GM12878 (cell line): ENCODE results near the gene ASB10. TPM values are rescaled to one million over a fixed set of nuclear protein-coding genes. Genes with fewer than 3 reads are reported as not detected.

Experiments used
- ATAC-seq: fragments of 200-7000 bp; cut with Tn5 transposase; 3 replicates; pipeline ENCODE4 v1.9.1; 2020; ENCODE audit warnings: mild to moderate bottlenecking, moderate library complexity
- BruUV-seq: library from RNA; stranded (reverse); fragments of 400-500 nt; replicated peaks from 2 replicates; lab custom pipeline; 2021; lab: Mats Ljungman, UMichigan
- CTCF ChIA-PET: fragments of 300-600 bp; sonication (Branson Sonifier 250); formaldehyde crosslinking; extraction: SDS; loops from one replicate; lab custom pipeline; 2021; ENCODE audit warnings: inconsistent platforms; lab: Yijun Ruan, JAX
- POLR2A ChIA-PET: fragments of 350-600 bp; formaldehyde crosslinking; extraction: SDS; loops from one replicate; lab custom pipeline; 2021; ENCODE audit warnings: inconsistent platforms; lab: Charles Lee
- RAD21 ChIA-PET: fragments of 300-600 bp; sonication (Branson Sonifier 250); formaldehyde crosslinking; loops from one replicate; lab custom pipeline; 2023; ENCODE audit warnings: antibody characterized with exemption; ENCODE audit not compliant: unreplicated experiment; lab: Charles Lee
- SMC1A ChIA-PET: fragments of 300-600 bp; sonication (Branson Sonifier 250); formaldehyde crosslinking; loops from one replicate; lab custom pipeline; 2023; ENCODE audit not compliant: unreplicated experiment, uncharacterized antibody; lab: Charles Lee
- DNase-seq: peaks from one replicate; pipeline ENCODE4 v3.0.0-alpha.2; 2011; ENCODE audit warnings: low read depth, low spot score
- FAIRE-seq: peaks from 3 replicates; lab custom pipeline; 2011; peaks lifted over from hg19 to GRCh38; lab: Jason Lieb, UNC
- H2AFZ ChIP-seq: 2 replicates; pipeline ENCODE4 v1.6.0; 2011; ENCODE audit warnings: low read depth, low read length, control low read depth; ENCODE audit not compliant: control insufficient read depth
- H3K27ac ChIP-seq: 2 replicates; pipeline ENCODE4 v1.5.1; 2011; ENCODE audit warnings: control low read depth; ENCODE audit not compliant: control insufficient read depth, insufficient read depth
- H3K27me3 ChIP-seq, 2 experiments: replicated peaks in 1 of 2; 2 replicates each; pipeline versions ENCODE4 v1.6.0 to v1.6.1; 2011; ENCODE audit warnings: low read length in 1 of 2; ENCODE audit not compliant: control insufficient read depth in 2 of 2, insufficient read depth in 2 of 2
- H3K36me3 ChIP-seq, 2 experiments: 2 replicates each; pipeline ENCODE4 v1.5.1; 2011; ENCODE audit warnings: low read length in 1 of 2; ENCODE audit not compliant: control insufficient read depth in 2 of 2, insufficient read depth in 2 of 2
- H3K4me1 ChIP-seq: 2 replicates; pipeline ENCODE4 v1.6.1; 2011; ENCODE audit warnings: mild to moderate bottlenecking, low read length, moderate library complexity, mixed read lengths; ENCODE audit not compliant: control insufficient read depth, insufficient read depth
- H3K4me2 ChIP-seq: 2 replicates; pipeline ENCODE4 v1.6.0; 2011; ENCODE audit warnings: control low read depth; ENCODE audit not compliant: control insufficient read depth, insufficient read depth
- H3K4me3 ChIP-seq: fragments of 200-600 bp; sonication (generic); 2 replicates; pipeline ENCODE4 v1.5.1; 2016
- H3K79me2 ChIP-seq: 2 replicates; pipeline ENCODE4 v1.6.0; 2011; ENCODE audit warnings: low read length; ENCODE audit not compliant: control insufficient read depth, insufficient read depth
- H3K9ac ChIP-seq: 2 replicates; pipeline ENCODE4 v1.8.0; 2011; ENCODE audit warnings: low read length, control low read depth, mixed read lengths; ENCODE audit not compliant: control insufficient read depth, insufficient read depth
- H3K9me3 ChIP-seq: replicated peaks from 3 replicates; pipeline ENCODE4 v1.5.1; 2011; ENCODE audit warnings: mild to moderate bottlenecking, low read length; ENCODE audit not compliant: control insufficient read depth, insufficient read depth
- H4K20me1 ChIP-seq: 2 replicates; pipeline ENCODE4 v1.6.0; 2011; ENCODE audit not compliant: control insufficient read depth, insufficient read depth
- BCL3 ChIP-seq: IDR thresholded peaks from 2 replicates; pipeline ENCODE4 v1.6.1; 2011; ENCODE audit warnings: borderline replicate concordance, low read depth, mild to moderate bottlenecking, moderate library complexity, low read length; ENCODE audit not compliant: insufficient read depth, poor library complexity, severe bottlenecking
- CBX3 ChIP-seq: fragments of 200-600 bp; sonication (generic); IDR thresholded peaks from 2 replicates; pipeline ENCODE4 v1.6.1; 2016; ENCODE audit warnings: low read depth, borderline replicate concordance
- CEBPB ChIP-seq, 2 experiments: fragments of 150-350 bp in 1 of 2; IDR thresholded peaks; 2 replicates each; pipeline ENCODE4 v1.6.1; 2012 to 2014; ENCODE audit warnings: low read depth in 2 of 2, low read length in 2 of 2, borderline replicate concordance in 1 of 2, inconsistent platforms in 1 of 2
- CTCF ChIP-seq, 3 experiments: IDR thresholded peaks in 2 of 3; conservative IDR thresholded peaks in 1 of 3; 2 replicates each; pipeline ENCODE4 v1.5.1; 2011; ENCODE audit warnings: low read depth in 3 of 3, low read length in 3 of 3, mild to moderate bottlenecking in 3 of 3, control low read depth in 2 of 3, moderate library complexity in 2 of 3, inconsistent platforms in 1 of 3, mixed read lengths in 1 of 3; ENCODE audit not compliant: control insufficient read depth in 2 of 3, insufficient read depth in 1 of 3; ENCODE audit errors: extremely low read depth in 1 of 3
- E2F4 ChIP-seq: IDR thresholded peaks from 2 replicates; pipeline ENCODE4 v1.6.1; 2012; ENCODE audit warnings: low read depth, low read length, improper control_type of control experiment
- EED ChIP-seq: sonication (generic); IDR thresholded peaks from 2 replicates; pipeline ENCODE4 v1.6.1; 2016; ENCODE audit warnings: antibody characterized with exemption, low read depth
- HDAC6 ChIP-seq: fragments of 200-600 bp; sonication (generic); IDR thresholded peaks from one replicate; pipeline ENCODE4 v1.8.0; 2017; ENCODE audit warnings: antibody characterized with exemption; ENCODE audit not compliant: unreplicated experiment
- KDM1A ChIP-seq: fragments of 200-600 bp; sonication (generic); IDR thresholded peaks from 2 replicates; pipeline ENCODE4 v1.6.1; 2016; ENCODE audit warnings: borderline replicate concordance
- MAX ChIP-seq: IDR thresholded peaks from 2 replicates; pipeline ENCODE4 v1.6.1; 2012; ENCODE audit warnings: low read depth, low read length, improper control_type of control experiment
- MTA2 ChIP-seq: fragments of 450-650 bp; IDR thresholded peaks from 2 replicates; pipeline ENCODE4 v1.6.1; 2016; ENCODE audit warnings: low read depth, mild to moderate bottlenecking, moderate library complexity
- NFIC ChIP-seq: IDR thresholded peaks from 2 replicates; pipeline ENCODE4 v1.6.1; 2012; ENCODE audit warnings: low read depth, mild to moderate bottlenecking, inconsistent platforms, low read length, moderate library complexity
- NR2F1 ChIP-seq: fragments of 450-650 bp; conservative IDR thresholded peaks from 2 replicates; pipeline ENCODE4 v1.6.1; 2017; ENCODE audit warnings: mild to moderate bottlenecking
- PKNOX1 ChIP-seq: fragments of 450-650 bp; IDR thresholded peaks from 2 replicates; pipeline ENCODE4 v1.6.1; 2016; ENCODE audit warnings: mild to moderate bottlenecking
- RBBP5 ChIP-seq: fragments of 200-600 bp; sonication (generic); conservative IDR thresholded peaks from 2 replicates; pipeline ENCODE4 v1.6.1; 2016
- TARDBP ChIP-seq: IDR thresholded peaks from 2 replicates; pipeline ENCODE4 v1.6.1; 2016; ENCODE audit warnings: borderline replicate concordance
- ZBED1 ChIP-seq: IDR thresholded peaks from 2 replicates; pipeline ENCODE4 v1.6.1; 2016; ENCODE audit warnings: borderline replicate concordance
- WGBS: methylation state at CpG from one replicate; pipeline ENCODE4 v1.1.6; 2016; ENCODE audit warnings: low lambda C conversion rate; ENCODE audit not compliant: insufficient replicate concordance, insufficient coverage; ENCODE audit errors: missing lambda C conversion rate; 5-methylcytosine and 5-hydroxymethylcytosine counted together
- in situ Hi-C: fragments of 300-500 bp; cut with MboI; formaldehyde crosslinking; loops from 9 replicates; pipeline ENCODE4 v1.14.3; 2018; ENCODE audit warnings: mixed read lengths
- intact Hi-C: fragments of 100-400 bp; cut with micrococcal nuclease; formaldehyde crosslinking; loops from one replicate; pipeline ENCODE4 v1.14.2; 2022; ENCODE audit not compliant: unreplicated experiment
- polyA plus RNA-seq, 11 experiments: library from polyadenylated mRNA; depleted of rRNA in 4 of 11; unstranded in 6 of 11; stranded (reverse) in 5 of 11; fragments of >200 nt; fragmentation: Nextera tagmentation in 4 of 11; fragmentation: Illumina TruSeq in 1 of 11; extraction: Ambion mirVana in 4 of 11; extraction: Trizol in 1 of 11; gene quantifications; 1 replicate in 1 of 11; 2 replicates in 10 of 11; pipeline versions ENCODE4 v1.2.1 to v1.2.3, GENCODE V29; 2011 to 2016; ENCODE audit warnings: inconsistent platforms in 2 of 11, missing spikeins in 2 of 11, low read depth in 1 of 11
- total RNA-seq, 4 experiments: library from RNA; depleted of rRNA in 3 of 4; stranded (reverse); fragments of >200 nt in 3 of 4; fragmentation: Illumina TruSeq in 1 of 4; extraction: Trizol in 1 of 4; gene quantifications; 2 replicates each; pipeline versions ENCODE4 v1.2.1 to v1.2.3, GENCODE V29; 2013 to 2021

ASB10 gene
- total and polyA plus RNA-seq, 10 of the 15 experiments (the other 5 are each of a cell fraction or from before 2014, with no cell fraction given) = not detected

- no peak for TF ChIP-seq CTCF (IDR thresholded peaks at IDR 0.05 in 2 of 3, conservative IDR thresholded peaks at IDR 0.05 in 1 of 3; ENCODE audit: control insufficient read depth in 2 of 3, extremely low read depth in 1 of 3, insufficient read depth in 1 of 3, low read depth in 3 of 3, low read length in 3 of 3)
Measured at GRCh38 chr7:151141855-151142685, 45.0 kb downstream of the ASB10 start (continued).

- ChIA-PET SMC1A (no interaction called here), RAD21 (no interaction called here), CTCF (no interaction called here), POLR2A (no interaction called here)
- FAIRE-seq (no peak), DNase-seq (no peak), ATAC-seq (no peak)
- H3K9me3 ChIP-seq = no peaks in the 10 kb centered on the region
- H3K27ac ChIP-seq = no peak overlapping the region
- no peaks in the 10 kb centered on the region for H3K4me1 ChIP-seq
- no peaks in the 10 kb centered on the region for H3K79me2 ChIP-seq
- no peak overlapping the region for H2AFZ ChIP-seq
- H4K20me1 ChIP-seq = no peaks in the 10 kb centered on the region
- intact Hi-C loops = no loop called here
- 90% methylated on average over 9 of the region's 9 CpGs for WGBS
- no peaks in the 10 kb centered on the region for H3K27me3 ChIP-seq
- BruUV-seq = no TSS peak
- in situ Hi-C loops = no loop called here
- no peak overlapping the region for H3K9ac ChIP-seq
- peaks cover 2% of the 10 kb centered on the region in 2 experiments; a peak in 3 of 4 replicates for H3K36me3 ChIP-seq
- no peak overlapping the region for H3K4me2 ChIP-seq
- H3K4me3 ChIP-seq = no peak overlapping the region
- TF ChIP-seq RBBP5 (no peak), E2F4 (no peak), MAX (no peak), BCL3 (no peak), PKNOX1 (no peak), HDAC6 (no peak), NFIC (no peak), ZBED1 (no peak), CEBPB (IDR thresholded peaks at IDR 0.05; ENCODE audit: borderline replicate concordance in 1 of 2, low read depth in 2 of 2, low read length in 2 of 2) (no peak), EED (no peak), NR2F1 (no peak), MTA2 (no peak), CBX3 (no peak), KDM1A (no peak), TARDBP (no peak)
Measured at GRCh38 chr7:151141311-151141854, 45.7 kb downstream of the ASB10 start.
